Ascending aorta (tissue), 2 donors: ENCODE results near the gene EDIL3. TPM values are rescaled to one million over a fixed set of nuclear protein-coding genes. Genes with fewer than 3 reads are reported as not detected.
"Not testable (repeated sequence)": the region's sequence is repeated elsewhere in the genome, so short reads cannot be mapped to it uniquely, and the experiment has no call there.

Experiments
- DNase-seq, 2 donors: peaks; one replicate each; pipeline ENCODE4 v3.0.0-alpha.2; 2019; ENCODE audit warnings: low spot score in 2 of 2
- H3K27ac ChIP-seq, 2 donors: fragments of 200-600 bp; sonication (generic); one replicate each; pipeline ENCODE4 v1.5.1; 2016 to 2017; ENCODE audit warnings: mild to moderate bottlenecking in 1 of 2
- H3K27me3 ChIP-seq: fragments of 200-600 bp; sonication (generic); one replicate; pipeline ENCODE4 v1.5.1; 2017
- H3K36me3 ChIP-seq, 2 donors: fragments of 200-600 bp; sonication (generic); one replicate each; pipeline ENCODE4 v1.5.1; 2016
- H3K4me1 ChIP-seq, 2 donors: fragments of 200-600 bp; sonication (generic); one replicate each; pipeline ENCODE4 v1.5.1; 2016 to 2017; ENCODE audit warnings: mild to moderate bottlenecking in 1 of 2
- H3K4me3 ChIP-seq, 2 donors: fragments of 200-600 bp; sonication (generic); one replicate each; pipeline ENCODE4 v1.5.1; 2016 to 2017; ENCODE audit warnings: mild to moderate bottlenecking in 1 of 2
- H3K9me3 ChIP-seq, 2 donors: fragments of 200-600 bp; sonication (generic); one replicate each; pipeline ENCODE4 v1.5.1; 2016
- intact Hi-C: fragments of 100-400 bp; cut with DNase I; formaldehyde crosslinking; loops from one replicate; pipeline ENCODE4 v1.15.1; 2023
- total RNA-seq: library from RNA; depleted of rRNA; stranded (reverse); fragments of >200 nt; gene quantifications from one replicate; pipeline ENCODE4 v1.1.0, GENCODE V29; 2016
- TF ChIP-seq, protein P1 (sequence below), 3 experiments: fragments of 200-600 bp in 2 of 3; fragments of 450-650 bp in 1 of 3; sonication (generic) in 2 of 3; IDR thresholded peaks; one replicate each; pipeline ENCODE4 v1.5.1; 2016 to 2019; ENCODE audit warnings: antibody characterized with exemption in 3 of 3, mild to moderate bottlenecking in 1 of 3, moderate library complexity in 1 of 3

The EDIL3 gene
- total RNA-seq, 1 donor from 2014 or later: 68.1 TPM

- TF ChIP-seq, protein P1, sequence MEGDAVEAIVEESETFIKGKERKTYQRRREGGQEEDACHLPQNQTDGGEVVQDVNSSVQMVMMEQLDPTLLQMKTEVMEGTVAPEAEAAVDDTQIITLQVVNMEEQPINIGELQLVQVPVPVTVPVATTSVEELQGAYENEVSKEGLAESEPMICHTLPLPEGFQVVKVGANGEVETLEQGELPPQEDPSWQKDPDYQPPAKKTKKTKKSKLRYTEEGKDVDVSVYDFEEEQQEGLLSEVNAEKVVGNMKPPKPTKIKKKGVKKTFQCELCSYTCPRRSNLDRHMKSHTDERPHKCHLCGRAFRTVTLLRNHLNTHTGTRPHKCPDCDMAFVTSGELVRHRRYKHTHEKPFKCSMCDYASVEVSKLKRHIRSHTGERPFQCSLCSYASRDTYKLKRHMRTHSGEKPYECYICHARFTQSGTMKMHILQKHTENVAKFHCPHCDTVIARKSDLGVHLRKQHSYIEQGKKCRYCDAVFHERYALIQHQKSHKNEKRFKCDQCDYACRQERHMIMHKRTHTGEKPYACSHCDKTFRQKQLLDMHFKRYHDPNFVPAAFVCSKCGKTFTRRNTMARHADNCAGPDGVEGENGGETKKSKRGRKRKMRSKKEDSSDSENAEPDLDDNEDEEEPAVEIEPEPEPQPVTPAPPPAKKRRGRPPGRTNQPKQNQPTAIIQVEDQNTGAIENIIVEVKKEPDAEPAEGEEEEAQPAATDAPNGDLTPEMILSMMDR (IDR thresholded peaks at IDR 0.05): no peak
- peaks cover 0 to 5% of the 10 kb centered on the region in 2 donors for H3K4me1 ChIP-seq
- intact Hi-C loops: no loop called here
- H3K27me3 ChIP-seq: no peaks in the 10 kb centered on the region
- no peak for DNase-seq
- H3K36me3 ChIP-seq: no peaks in the 10 kb centered on the region
- no peaks in the 10 kb centered on the region for H3K9me3 ChIP-seq
- H3K27ac ChIP-seq: no peak overlapping the region
- H3K4me3 ChIP-seq: no peak overlapping the region
Observed at GRCh38 chr5:84304599-84304998, 80.1 kb downstream of the EDIL3 start.

- Histone ChIP-seq H3K9me3 (no peaks in the 10 kb centered on the region), H3K4me3 (no peak overlapping the region), H3K27ac (no peak overlapping the region), H3K36me3 (no peaks in the 10 kb centered on the region), H3K4me1 (peaks cover 0 to 5% of the 10 kb centered on the region in 2 donors), H3K27me3 (no peaks in the 10 kb centered on the region)
- TF ChIP-seq, protein P1 (IDR thresholded peaks at IDR 0.05): no peak
- no peak for DNase-seq
- intact Hi-C loops: no loop called here
Observed at GRCh38 chr5:84303315-84303714, 81.4 kb downstream of the EDIL3 start.

DNA sequence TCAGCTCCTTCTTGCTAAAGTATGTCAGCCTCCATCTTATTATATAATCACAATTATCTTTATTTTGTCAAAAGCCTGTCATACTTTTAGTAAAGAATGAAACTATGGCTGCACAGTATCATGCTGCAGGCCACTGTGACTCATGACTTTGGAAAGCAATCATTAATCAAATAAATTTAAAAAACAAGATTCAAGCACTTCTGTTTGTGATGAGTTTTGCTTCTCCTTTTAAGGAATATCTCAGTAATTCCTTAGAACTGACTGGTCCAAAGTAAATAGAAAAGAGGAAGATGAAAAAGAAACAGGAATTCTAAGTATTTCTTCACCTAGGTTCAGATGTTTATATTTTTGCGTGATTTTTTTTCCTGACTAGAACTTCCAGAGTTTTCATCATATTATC is 83.1 kb downstream of the EDIL3 start:
- H3K27me3 ChIP-seq: no peaks in the 10 kb centered on the region
- no peaks in the 10 kb centered on the region for H3K9me3 ChIP-seq
- H3K4me3 ChIP-seq: no peak overlapping the region
- TF ChIP-seq, protein P1 (IDR thresholded peaks at IDR 0.05): no peak
- DNase-seq: no peak
- no peaks in the 10 kb centered on the region for H3K36me3 ChIP-seq
- H3K27ac ChIP-seq: no peak overlapping the region
- intact Hi-C loops: no loop called here
- H3K4me1 ChIP-seq: no peaks in the 10 kb centered on the region

DNA sequence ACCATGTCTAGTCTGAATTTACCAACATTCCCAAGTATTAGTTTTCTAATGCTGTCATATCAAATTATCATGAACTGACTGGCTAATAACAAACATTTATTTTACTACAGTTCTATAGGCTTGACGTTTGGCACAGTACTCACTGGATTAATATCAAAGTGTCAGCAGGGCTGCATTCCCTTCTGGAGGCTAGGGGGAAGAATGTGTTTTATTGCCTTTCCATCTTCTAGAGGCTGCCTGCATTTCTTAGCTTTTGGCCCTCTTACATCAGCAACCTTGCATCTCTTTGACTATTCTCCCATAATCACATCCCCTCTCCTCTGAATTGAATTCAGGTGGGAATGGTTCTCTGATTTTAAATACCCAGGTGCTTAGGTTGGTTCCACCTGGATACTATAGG is 84.7 kb downstream of the EDIL3 start:
- Histone ChIP-seq H3K36me3 (no peaks in the 10 kb centered on the region), H3K4me3 (no peak overlapping the region), H3K4me1 (peaks cover 0 to 4% of the 10 kb centered on the region in 2 donors), H3K9me3 (no peaks in the 10 kb centered on the region), H3K27ac (no peak overlapping the region), H3K27me3 (no peaks in the 10 kb centered on the region)
- no peak for DNase-seq
- TF ChIP-seq, protein P1 (IDR thresholded peaks at IDR 0.05): no peak
- intact Hi-C loops: no loop called here

DNA sequence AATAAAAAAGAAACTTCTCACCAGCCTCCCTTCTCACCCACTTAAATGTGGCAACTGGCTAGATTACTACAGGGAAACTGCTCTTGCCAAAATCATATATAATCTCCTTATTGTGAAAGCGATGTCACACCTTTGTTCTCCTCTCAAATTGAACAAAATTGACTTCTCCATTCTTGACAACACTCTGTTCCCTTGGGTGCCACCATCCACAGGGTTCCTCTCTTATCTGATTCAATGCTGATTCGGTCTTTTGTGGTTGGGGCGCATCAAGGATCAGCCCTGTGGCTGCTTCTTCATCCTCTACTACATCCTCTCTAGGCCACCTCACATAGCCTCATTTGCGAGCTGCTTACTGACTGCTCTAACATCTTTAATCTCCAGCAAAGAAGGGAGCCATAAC is 86.1 kb downstream of the EDIL3 start:
- no peaks in the 10 kb centered on the region for H3K36me3 ChIP-seq
- peaks cover 0 to 4% of the 10 kb centered on the region in 2 donors for H3K4me1 ChIP-seq
- no peak overlapping the region for H3K4me3 ChIP-seq
- no peaks in the 10 kb centered on the region for H3K9me3 ChIP-seq
- no peak overlapping the region for H3K27ac ChIP-seq
- TF ChIP-seq, protein P1 (IDR thresholded peaks at IDR 0.05): no peak
- DNase-seq: no peak
- intact Hi-C loops: no loop called here
- no peaks in the 10 kb centered on the region for H3K27me3 ChIP-seq

DNA sequence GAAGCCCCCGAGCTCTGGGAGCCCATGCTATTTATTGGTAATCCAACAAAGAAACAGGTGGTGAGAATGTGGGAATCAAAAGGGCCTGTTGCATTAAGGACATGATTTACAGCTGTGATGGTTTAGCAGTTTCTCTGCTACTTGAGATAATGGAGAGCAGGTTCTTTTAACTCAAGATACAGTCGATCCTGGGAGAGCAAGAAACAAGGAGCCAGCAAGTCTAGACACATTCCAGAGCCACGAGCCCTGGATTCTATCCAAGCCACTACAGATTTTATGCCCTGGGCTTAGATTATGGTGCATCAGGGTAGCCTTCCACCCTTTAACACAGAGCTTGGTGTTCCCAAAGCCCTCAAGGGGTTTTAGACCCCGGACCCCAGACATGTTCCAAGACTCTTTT is 87.0 kb downstream of the EDIL3 start:
- H3K4me3 ChIP-seq, H3K9me3 ChIP-seq, H3K27ac ChIP-seq, H3K4me1 ChIP-seq, H3K36me3 ChIP-seq, H3K27me3 ChIP-seq, DNase-seq, intact Hi-C loops: not testable (repeated sequence)
